NT2/D1 (cell line): ENCODE data around the gene PRKG1.

Experiments used
- SUZ12 ChIP-seq: IDR thresholded peaks from 2 replicates; pipeline ENCODE4 v1.6.1; 2011; ENCODE audit not compliant: insufficient read length, insufficient read depth; ENCODE audit errors: extremely low read depth
- YY1 ChIP-seq: IDR thresholded peaks from 2 replicates; pipeline ENCODE4 v1.6.1; 2011; ENCODE audit not compliant: insufficient read length, insufficient read depth
- ZNF274 ChIP-seq: IDR thresholded peaks from 2 replicates; pipeline ENCODE4 v1.6.1; 2011; ENCODE audit warnings: mild to moderate bottlenecking, low read depth, low read length

GRCh38 chr10:51926337-51926736 lies 852.0 kb downstream of the PRKG1 start:
- no peak for TF ChIP-seq YY1
- TF ChIP-seq ZNF274 = no peak
- no peak for TF ChIP-seq SUZ12
